Nucleus accumbens (tissue), 56 donors: ENCODE measurements around the gene USP2.
A peak's percentile ranks its signal among the peaks of the same experiment; 100 is the strongest.

ENCODE experiments used
- DNase-seq, 56 donors: peaks; one replicate each; lab custom pipeline; 2025; lab: John Stamatoyannopoulos, UW

Gene USP2

DNA sequence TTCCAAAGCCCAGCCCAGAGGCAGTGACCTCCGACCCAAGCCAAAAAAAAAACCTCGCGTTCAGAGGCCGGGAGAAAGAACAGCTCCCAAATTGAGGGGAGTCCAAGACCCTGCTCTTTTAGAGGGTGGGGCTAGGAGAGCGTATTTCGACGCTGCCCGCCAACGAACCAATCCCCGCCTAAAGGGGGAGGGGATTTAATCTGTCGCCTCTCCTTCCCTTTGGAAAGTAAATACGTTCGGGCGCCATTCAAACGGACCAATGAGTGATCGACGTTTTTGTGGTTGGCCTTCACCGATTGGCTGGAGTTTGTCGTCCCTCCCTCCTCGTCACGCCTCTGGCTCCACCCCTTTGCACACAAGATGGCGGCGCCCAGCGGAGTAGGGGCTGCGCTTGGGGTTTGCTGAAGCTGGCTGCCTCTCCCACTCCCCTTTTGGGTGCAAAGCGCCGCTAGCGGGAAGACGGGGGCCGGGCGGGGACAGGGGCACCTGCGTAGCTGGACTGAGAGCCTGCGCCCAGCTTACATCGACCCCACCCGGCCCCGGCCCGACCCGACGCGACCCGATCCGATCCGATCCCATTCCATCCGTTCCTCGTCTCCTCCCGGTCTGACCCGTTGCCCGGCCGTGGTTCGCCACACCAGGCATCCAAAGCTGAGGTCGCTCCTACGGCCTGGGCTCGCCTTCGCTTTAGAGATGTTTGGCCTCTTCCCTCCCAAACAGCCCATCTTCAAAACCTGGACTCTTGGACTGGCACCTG is 47.1 kb downstream of the USP2 start, which contains the start of gene RNF26:
Gene RNF26, plus strand, starts transcription at position 354 of the 757 bp plus-strand sequence. CDS start 596 bp downstream, outside the sequence.
- peak; percentile 67 to 99 (median 94) for DNase-seq

DNA sequence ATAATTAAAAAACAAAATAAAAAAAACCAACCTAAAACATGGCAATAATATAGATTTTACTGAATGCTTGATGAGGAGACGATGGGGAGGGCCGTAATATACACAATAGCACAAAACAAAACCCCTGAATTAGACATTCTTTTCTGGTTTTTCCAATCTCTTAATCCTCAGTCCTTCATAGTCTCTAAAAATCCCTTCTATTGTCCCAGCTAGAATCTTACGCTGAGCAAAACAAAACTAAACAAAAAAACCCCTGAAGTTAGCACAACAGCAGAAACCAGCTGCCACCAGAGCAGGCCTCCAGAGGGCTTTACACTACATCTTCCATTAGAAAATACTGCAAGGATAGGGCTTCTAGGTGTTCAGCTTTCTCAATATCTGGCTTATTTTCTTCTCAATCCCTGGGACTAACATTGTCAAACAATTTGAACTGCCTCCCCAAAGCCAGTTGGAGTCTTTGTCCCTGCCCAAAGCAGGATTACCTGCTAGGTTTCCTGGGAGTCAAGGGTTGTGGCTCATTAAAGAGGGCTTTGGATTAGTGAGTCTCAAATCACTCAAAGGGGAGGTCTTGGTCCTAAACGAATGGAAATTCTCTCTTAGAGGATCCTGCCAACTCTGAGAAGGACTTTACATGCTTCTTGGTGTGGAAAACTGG is 49.3 kb downstream of the USP2 start:
- no peak for DNase-seq

DNA sequence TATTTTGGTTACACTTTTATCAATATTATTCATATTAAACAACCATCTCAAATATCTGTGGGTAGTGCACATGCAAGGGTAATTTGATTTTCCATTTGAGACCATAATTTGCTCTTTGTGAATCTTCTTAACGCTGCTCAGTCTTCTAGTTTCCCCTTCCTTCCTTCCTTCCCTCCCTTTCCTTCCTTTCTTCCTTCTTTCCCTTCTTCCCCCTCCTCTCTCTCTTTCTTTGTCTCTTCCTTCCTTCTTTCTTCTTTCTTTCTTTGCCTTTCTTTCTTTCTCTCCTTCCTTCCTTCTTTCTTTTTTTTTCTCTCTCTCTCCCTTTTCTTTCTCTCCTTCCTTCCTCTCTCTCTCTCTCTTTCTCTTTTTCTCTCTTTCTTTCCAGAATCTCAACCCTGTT is 51.3 kb downstream of the USP2 start:
- DNase-seq, result no peak

DNA sequence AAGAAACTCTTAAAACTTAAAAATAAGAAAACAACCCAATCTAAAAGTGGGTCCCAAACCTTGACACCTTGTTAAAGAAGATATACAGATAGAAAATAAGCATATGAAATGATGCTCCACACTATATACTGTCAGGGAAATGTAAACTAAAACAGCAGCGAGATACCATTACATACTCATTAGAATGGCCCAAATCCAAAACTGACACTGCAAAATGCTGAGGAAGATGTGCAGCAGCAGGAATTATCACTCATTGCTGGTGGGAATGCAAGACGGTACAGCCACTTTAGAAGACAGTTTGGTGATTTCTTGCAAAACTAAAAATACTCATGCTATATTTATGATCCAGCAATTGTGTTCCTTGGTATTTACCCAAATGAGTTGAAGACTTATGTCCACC is 52.2 kb downstream of the USP2 start:
- DNase-seq, result no peak

DNA sequence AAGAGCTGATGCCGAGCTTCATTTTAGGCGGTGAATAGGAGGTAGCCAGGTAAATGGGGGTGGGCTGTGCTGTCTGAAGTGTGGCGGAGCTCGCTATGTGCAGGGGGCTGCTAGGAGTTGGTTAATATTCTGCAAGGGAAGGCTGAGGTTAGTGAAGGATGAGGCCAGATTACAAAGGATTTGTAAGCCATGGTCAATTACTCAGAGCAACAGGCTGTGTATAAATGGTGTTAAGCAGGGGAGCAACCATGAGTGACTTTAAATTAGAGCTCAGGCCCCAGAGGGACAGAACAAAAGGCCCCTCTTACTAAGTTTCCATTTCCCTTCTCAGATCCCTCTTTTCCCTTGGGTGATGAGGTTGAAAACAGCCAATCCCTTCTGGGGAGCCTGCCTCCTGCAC is 57.3 kb downstream of the USP2 start:
- no peak for DNase-seq

DNA sequence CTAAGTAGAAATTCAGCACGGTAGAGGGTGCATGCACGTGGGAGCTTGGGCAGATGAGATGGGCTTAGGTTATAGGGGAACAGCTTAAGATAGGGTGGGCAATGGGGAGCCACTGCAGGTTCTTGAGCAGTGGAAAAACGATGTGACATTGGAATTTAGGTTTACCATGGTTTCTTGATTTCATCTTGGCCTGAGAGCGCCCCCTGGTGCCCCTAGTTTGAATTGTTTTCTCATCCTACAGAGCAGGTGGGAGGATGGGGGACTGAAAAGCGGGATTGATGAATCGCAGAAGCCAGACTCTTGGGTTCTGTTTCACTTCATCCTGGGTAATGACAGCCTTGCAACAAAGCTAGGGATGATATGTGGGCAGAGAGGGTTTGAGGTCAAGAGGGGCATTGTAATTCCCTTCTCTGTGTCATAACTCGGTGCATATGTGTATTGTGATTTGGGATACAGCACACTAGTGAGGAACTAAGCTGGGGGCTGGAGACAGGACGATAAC is 57.9 kb downstream of the USP2 start:
- peak in 43 of 56 donors; percentile 20 to 89 (median 60) for DNase-seq

DNA sequence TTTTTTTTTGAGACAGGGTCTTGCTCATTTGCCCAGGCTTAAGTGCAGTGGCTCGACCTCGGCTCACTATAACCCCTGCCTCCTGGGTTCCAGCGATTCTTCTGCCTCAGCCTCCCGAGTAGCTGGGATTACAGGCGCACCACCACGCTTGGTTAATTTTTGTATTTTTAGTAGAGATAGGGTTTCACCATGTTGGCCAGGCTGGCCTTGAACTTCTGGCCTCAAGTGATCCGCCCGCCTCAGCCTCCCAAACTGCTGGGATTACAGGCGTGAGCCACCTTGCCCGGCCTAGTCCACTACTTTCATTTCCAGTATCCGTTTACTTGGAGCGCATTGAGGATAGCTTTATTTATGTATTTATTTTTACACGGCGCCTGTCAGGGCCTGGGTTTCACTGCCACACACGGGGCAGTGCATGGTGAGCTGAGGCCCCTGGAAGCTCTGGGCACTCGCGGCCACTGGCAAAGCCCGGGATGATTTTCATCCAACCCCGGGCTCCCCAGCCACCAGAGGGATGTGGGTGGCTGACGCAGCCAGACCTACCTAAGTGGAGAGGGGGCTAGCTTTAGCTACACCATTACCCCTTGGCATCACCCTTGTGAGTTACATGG is 58.5 kb downstream of the USP2 start:
- DNase-seq, result no peak

DNA sequence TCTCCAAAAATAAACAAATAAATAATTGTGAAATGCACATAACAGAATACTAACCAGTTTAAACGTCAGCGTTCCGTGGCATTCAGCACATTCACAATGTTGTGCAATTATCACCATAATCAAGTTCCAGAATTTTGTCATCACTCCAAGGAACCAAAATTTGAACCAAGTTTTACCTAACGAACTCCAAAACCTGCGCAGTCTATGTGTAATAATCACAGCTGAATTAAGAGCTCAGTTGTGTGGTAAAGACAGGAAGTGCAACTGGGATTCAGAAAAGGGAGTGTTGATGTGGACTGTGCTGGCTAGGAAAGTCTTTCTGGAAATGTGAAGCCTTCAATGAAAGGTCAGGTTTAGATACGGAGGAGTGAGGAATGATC is 59.1 kb downstream of the USP2 start:
- no peak for DNase-seq

DNA sequence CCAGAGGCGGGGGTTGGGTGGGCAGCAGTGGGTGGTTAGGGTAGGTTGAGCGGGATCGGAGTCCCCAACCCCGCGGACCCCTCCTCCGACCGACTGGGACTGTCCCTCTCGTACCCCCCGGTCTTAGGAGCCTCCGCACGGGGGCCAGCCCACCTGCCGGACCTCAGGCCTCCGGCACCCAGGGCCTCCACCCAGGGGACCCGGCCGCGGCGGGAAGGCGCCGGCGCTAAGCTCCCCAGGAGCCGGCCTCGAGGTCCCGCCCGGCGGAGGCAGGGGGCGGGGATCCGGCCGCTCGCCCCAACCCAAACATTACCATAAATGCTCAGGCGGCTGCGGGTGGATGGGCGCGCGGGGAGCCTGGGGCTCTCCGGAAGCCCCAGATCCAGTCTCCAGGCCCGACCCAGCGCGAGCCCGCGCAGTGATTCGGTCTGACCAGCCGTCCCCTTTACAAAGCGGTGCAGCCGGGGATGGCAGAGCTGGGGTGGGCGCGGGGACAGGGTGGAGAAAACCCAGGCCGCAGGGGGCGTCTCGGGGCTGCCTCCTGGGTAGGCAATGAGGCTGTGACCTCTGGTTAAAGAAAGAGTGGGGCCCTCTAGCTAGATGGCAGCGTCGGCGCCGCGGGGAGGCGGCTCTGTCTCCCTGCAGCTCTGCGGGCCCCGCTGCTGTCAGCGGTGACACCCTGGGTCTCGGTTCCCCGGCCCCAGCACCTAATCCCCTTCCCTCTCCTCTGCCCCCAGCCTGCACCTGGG is 60.5 kb downstream of the USP2 start:
- peak in 29 of 56 donors; percentile 28 to 77 (median 52) for DNase-seq

DNA sequence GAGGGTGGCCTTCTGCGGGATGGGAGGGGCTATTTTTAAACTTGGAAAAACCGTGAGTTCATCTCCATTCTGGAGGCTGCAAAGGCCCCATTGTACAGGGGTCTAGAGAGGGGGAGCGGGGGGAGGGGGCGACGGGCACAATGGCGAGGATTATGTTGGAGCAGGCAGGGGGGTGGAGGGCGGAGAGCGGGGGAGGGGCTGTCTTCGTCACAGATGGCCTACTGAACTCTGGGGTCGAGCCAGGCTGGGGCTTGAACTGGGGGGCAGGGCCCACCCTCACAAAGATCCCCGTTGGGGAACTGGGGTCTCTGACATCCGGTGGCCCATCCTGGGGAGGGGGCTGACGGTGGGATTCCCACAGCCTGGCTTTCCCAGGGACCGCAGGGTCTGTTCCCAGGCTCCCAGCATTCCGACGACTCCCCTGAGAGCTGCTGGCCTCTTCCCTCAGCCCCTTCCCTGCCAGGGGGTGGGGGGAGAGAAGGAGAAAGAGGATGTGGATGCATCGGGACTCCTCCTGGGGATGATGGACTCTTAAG is 61.2 kb downstream of the USP2 start:
- DNase-seq, result peak in 48 of 56 donors; percentile 33 to 88 (median 72)

DNA sequence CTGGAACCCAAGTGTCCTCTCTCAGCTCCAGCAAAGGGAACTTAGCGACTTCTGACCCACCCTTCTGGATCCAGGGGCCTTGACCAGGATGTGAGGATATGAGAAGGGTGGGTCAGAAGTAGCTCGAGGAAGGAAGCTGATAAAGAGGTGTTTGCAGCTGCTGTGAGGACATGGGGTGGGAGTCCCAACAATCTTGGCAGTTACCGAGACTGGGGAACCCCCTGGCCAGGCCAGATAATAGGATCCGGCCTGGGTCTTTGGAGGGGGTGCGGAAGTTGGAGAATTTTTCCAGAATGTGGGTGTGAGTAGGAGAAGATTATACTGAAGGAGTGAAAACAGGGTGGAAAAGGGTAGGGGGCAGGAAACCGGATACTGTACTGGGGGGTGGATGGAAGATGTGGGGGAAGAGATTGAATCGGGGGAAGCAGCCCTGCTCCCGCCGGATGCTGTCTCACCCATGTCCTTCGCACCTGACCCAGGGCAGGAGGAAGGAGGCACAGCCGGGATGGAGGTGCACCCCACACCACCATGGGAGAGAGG is 61.7 kb downstream of the USP2 start:
- peak in 3 of 56 donors; percentile 37 to 53 (median 47) for DNase-seq

DNA sequence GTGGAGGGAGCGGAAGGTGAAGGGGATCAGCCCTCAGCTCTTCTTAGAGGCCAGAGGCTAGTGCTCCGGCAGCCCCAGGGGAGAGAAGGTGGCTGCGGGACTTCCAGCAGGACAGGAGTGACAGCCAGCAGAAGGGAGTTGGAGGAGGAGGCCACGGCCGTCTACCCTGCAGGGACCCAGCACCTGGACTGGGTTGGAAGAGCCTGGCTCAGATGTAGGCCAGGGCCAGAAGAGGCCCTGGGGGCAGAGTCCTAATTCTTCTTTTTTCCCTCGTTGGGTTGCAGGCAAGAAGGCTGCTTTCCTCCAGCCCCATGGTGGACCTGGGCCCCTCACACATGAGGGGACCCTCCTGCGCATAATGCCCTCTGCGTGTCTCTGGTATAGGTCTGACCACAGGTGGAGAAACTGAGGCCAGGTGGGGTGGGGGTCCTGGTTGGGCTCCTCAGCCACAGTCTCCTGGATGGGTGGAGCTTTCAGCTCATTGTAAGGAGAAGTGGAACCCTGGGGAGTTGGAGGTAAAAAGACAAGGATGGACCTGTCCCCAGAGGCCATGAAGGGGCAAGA is 62.3 kb downstream of the USP2 start:
- no peak for DNase-seq

DNA sequence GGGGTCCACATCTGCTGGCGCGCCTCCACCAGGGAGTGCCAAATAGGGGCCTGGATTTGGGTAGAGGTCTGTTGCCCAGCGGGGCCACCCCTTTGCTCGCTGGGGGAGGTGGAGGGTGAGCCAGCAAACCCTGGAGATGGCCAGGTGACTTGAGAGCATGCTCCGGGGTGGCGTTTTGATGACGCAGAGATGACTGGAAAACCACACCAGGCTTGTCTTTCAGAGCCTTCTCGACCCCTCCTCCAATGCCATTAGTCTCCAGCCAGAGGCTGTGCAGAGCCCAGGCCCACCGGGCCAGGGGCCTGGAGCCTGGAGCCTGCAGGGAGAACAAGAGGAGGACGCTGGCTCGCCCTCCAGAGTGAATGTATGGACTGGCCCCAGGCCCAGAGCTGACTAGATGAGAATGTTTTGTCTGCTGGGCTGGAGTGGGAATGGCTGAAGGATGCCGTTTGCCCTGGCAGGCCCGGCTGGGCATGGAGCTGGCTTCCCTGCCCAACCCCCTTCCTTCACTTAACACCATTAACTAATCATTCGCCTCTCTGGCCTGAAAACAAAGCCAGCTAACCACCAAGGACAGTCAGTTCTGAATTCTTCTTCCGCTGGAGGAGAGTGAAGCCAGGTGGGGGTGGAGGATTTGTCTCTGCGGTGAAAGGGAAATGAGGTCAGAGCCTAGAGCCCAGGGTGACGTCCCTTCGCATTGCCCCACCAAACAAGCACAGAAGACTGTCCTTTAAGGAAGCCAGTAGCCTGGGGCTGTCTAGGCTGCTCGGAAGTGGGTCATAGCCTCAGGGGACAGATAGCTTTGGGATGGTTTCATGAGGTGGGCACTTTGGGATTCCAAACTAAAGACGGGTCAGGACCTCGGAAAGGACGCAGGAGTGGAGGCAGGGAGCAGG is 63.0 kb downstream of the USP2 start:
- DNase-seq, result peak in 6 of 56 donors; percentile 20 to 47 (median 36)

DNA sequence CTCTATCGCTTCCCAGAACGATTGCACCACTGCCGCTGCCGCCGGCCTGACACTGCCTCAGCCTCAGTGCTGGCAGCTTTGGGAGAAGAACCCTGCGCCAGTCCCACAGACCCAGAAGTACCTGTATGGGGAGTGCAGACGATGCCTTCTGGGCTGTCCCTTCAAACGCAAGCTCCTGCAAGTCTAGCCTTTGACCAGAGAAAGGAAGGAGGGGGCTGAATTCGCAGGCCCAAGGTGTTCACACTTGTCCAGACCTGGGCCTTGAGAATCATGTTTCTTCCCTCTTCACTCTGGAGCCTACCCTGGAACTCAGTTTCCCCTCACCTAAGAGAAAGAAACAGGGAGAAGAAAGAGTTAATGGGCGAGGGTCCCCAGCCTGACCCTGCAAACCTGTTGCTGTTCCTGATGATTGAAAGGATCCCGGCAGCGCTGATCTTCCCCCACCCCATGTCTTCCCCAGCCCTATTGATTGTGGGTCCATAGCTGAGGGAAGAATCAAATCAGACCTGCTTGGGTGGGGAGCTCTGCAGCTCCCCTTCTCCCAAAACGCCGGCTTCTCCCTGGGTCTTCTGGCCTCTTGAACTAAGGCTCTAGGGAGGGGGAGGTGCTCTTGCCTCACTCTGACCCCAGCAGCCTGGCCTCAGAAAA is 63.8 kb downstream of the USP2 start:
- DNase-seq, result no peak

DNA sequence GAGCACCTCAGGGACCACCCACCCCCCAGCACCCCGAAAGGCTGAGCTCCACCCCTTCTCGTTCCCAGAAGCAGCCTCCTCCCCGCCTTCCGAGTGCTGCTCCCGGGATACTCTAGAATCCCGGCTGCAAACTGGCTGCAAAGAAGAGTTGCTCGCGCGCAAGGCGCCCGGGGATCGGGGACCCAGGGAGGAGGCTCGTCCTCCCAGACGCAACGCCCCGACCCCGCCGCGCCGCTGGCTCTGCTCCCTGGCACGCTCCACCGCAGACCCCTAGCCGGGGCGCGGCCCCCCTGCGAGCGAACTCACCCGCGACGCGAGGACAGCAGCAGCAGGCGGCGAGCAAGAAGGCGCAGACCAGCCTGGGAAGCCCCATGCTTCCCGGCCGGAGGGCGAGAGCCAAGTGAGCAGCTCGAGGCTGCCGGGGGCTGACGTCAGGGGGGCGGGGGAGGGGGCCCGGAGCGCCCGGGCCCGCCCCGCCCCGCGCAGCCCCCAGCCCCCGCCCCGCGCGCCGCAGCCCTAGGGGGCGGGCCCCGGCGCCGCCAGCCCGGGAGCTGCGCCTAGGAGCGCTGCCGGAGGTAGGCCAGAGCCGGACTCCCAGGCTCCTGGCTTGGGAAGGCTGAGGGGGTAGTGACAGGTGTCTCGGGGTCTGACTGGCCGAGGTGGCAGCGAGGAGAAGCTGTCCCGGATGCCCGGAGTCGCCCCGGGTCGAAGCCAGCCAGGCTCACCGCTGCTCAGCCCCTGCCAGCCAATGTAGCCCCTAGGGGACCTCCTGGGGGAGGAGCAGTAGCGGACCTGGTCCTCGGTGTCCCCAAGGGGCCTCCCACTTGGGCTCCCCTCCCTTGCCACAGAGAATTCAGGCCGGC is 64.5 kb downstream of the USP2 start, which contains the start of gene MCAM:
Gene MCAM, minus strand, starts transcription at position 402 of the 863 bp plus-strand sequence. Its CDS starts 29 bp downstream, at position 373.
- DNase-seq, result peak in 23 of 56 donors; percentile 25 to 72 (median 52)

DNA sequence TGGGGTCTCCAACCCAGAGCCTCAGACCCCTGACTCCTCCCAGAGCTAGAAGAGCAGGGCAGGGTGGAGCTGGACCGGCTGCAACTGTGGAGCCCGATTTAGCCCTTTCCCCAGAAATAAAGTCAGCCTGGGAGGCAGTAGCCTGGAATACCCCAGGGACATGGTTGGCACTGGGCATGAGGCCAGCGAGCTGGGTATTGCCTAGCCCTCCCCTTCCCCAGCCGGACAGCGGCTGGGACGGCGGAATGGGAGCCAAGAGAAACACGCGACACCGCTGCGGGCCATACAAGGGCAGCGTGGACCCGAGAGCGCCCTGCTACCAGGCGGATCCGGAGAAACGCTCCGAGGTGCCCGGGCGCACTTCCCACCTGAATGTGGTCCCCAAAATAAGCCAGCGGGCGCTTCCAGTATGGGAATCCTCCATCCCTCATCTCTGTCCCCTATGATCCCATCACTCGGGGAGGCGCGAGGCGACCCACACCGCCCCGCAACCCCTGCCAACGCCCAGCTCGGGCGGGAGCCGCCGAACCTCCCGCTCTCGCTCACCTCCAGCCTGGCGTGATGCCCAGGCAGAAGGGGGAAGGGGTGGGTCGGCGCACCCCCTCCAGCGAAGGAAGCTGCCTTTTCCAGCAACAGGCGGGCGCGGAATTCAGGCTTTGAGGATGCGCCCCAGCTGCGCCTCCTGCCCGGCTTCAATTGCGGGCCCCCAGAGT is 65.3 kb downstream of the USP2 start:
- DNase-seq, result peak in 48 of 56 donors; percentile 45 to 87 (median 78)
